COLO829 (cell line): ENCODE measurements around the gene ERP29.
"Not testable (repeated sequence)": the region's sequence is repeated elsewhere in the genome, so short reads cannot be mapped to it uniquely, and the experiment has no call there.

Source experiments
- DNase-seq: peaks from one replicate; pipeline ENCODE4 v3.0.0; 2012; ENCODE audit warnings: low spot score

The ERP29 gene

DNA sequence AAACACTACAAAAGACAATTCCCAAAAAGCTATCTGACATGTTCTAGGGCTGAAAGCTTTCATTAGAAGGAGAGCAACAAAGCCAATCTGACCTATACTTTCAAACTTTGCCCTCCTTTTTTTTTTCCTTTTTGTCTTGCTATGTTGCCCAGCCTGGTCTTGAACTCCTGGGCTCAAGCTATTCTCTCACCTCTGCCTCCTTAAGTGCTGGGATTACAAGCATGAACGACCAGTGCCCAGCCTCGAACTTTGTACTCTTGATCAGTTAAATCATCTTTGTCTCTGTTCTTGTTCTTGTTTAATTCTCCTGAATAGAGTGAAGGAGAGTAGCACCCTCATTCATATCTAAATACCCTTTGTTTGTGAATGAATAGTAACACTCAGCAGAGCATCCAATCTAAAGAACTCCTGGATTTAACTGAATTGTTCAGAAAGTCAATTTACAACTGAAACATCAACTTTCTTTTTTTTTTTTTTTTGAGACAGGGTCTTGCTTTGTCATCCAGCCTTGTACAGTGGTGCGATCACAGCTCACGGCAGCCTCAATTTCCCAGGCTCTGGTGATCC lies 22.1 kb downstream of the ERP29 start:
- DNase-seq: no peak

- DNase-seq: not testable (repeated sequence)
Observed at GRCh38 chr12:112036614-112037013, 23.4 kb downstream of the ERP29 start.

DNA sequence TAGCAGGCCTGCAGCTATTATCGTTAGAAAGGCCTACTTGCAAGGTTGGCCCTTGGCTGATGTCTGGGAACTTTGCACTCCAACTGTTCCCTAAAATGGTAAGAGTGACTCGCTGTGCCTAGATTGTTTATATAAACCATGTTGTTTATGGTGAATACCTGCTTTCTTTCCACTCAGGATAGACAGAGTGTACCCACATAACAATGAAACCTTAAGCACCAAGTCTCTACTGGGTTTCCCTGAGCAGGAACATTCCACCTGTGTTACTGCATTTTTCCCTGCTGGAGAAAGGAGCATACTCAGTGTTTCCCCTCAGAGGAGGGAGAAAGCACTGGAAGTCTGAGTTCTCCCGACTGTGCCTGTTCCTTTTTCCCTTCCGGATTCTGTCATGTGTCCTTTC lies 32.8 kb downstream of the ERP29 start:
- DNase-seq: no peak

DNA sequence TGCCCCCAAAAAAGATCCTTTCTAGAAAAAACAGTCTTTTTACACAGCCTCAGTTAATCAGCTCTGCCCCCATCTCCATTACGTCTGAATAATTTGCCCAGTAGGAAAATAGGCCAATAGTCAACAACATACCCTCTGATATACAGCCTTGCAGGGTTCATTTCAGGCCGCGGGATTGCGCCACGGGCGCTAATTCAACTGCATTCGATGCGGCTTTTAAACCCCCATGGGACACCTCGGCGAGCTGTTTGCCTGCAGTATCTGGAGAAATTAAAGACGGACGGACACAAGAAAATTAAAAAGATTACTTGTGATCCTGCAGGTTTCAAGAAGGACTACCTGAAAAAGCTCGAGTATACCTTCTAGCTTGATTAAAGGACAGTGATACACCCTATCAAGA lies 36.1 kb downstream of the ERP29 start:
- DNase-seq: no peak

DNA sequence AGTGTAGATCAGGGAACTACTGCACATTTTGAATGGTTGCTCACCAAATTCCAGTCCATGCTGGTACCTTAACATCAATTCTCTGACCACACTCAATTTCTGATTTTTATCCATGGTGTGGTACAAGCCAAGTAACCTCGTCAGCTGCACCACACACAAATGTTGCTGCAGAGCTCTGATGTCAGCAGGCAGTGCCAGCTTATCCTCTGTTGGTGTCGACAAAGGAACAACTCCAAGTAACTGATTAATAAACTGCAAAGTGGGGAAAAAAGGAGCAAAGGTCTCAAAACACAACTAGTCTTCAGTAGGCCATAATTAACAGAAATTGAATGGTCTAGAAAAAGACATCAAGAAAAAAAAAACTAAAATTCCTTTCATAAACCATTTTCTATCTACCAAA lies 47.9 kb downstream of the ERP29 start:
- DNase-seq: no peak

DNA sequence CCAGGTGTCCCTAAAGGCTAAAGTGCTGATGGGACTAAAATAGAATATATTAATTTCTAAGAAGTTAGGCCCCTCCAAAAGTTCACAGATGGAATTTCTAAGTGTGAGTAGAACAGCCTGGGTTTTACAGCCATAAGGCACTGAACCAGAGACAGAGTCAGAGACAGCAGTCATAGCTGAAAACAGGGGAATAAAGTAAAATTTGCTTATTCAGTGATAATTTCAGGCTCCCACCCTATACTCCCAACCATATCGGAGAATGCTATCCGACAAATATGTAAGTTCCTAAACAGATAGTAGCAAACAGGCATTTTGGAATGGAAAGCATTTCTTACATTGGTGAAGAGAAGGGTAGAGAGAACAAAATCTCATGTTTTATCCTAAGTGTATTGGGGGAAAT lies 50.0 kb downstream of the ERP29 start:
- DNase-seq: no peak

GRCh38 chr12:112066566-112066965 lies 53.3 kb downstream of the ERP29 start:
- DNase-seq: no peak
